Choroid plexus epithelial cell (primary cell): Measurements from ENCODE around the gene ATP2B3.

ENCODE experiments used
- DNase-seq: peaks from one replicate; pipeline ENCODE4 v3.0.0-alpha.2; 2010; ENCODE audit warnings: low read depth
- H3K4me3 ChIP-seq: 2 replicates; pipeline ENCODE4 v1.5.1; 2011; ENCODE audit warnings: low read depth, mild to moderate bottlenecking, control low read depth, low read length, moderate library complexity
- CTCF ChIP-seq: conservative IDR thresholded peaks from 2 replicates; pipeline ENCODE4 v1.5.1; 2011; ENCODE audit warnings: low read depth, mild to moderate bottlenecking, control low read depth, inconsistent platforms, low read length, moderate library complexity

The ATP2B3 gene

GRCh38 chrX:153499341-153499740 is 18.1 kb upstream of the ATP2B3 start:
- DNase-seq = no peak
- TF ChIP-seq CTCF = no peak
- H3K4me3 ChIP-seq = no peak overlapping the region

GRCh38 chrX:153499876-153500275 is 17.6 kb upstream of the ATP2B3 start:
- no peak for DNase-seq
- H3K4me3 ChIP-seq = no peak overlapping the region
- no peak for TF ChIP-seq CTCF

- no peak overlapping the region for H3K4me3 ChIP-seq
These were observed 16.7 kb upstream of the ATP2B3 start for GRCh38 chrX:153500676-153501280.

DNA sequence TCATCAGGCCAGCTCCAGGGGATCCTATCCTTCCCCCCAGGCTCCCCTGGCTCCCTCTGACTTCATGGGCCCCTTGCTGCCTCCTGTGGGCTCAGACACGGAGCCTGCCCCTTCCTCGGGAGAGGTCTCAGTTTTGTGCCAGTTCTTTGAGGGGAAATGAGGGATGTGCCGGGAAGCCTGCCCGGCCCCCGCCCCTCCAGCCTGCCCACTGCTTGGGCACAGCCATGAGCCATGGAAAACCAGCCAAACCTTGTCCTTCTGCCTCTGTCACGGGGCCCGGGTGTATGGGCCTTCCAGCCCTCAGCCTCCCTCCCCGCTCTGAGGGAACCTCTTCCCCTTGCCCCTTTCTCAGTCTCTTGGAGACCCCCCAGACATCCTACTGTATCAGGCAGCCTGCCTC is 15.9 kb upstream of the ATP2B3 start:
- no peak for TF ChIP-seq CTCF
- DNase-seq = no peak
- H3K4me3 ChIP-seq = no peak overlapping the region

More at GRCh38 chrX:153500676-153501280, 16.7 kb upstream of the ATP2B3 start:
- DNase-seq = no peak
- no peak for TF ChIP-seq CTCF

DNA sequence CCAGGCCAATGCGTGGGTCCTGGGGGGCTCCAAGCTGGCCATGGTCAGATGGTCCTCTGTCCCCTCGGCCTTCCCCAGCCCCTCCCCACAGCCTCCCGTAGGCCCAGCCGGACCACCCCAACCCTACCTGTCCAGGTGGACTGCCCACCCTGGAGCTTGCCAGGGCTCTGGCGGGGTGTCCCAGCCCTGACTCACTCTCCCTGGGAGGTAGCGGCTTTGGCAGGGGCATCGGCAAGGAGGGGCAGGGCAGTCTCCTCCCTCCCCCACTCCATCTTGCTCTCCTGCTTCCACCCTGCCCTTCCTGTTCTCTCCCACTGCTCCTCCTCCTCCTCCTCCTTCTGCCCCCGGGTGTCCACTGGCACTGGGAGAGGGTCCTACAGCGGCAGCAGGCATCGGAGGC is 15.3 kb upstream of the ATP2B3 start:
- no peak for TF ChIP-seq CTCF

GRCh38 chrX:153502796-153503195 is 14.6 kb upstream of the ATP2B3 start:
- TF ChIP-seq CTCF = no peak
- no peak overlapping the region for H3K4me3 ChIP-seq
- no peak for DNase-seq

More for the DNA sequence above, 15.3 kb upstream of the ATP2B3 start:
- H3K4me3 ChIP-seq = no peak overlapping the region
- no peak for DNase-seq

GRCh38 chrX:153504445-153505016 is 12.9 kb upstream of the ATP2B3 start:
- no peak for TF ChIP-seq CTCF
- no peak for DNase-seq
- H3K4me3 ChIP-seq = no peak overlapping the region
